ENCODE results near the gene MMS19. TPM values are rescaled to one million over a fixed set of nuclear protein-coding genes. Genes with fewer than 3 reads are reported as not detected.
"Not testable (repeated sequence)": the region's sequence is repeated elsewhere in the genome, so short reads cannot be mapped to it uniquely, and the experiment has no call there.

The MMS19 gene
- total RNA-seq, 1 donor from 2014 or later, result 85.2 TPM

- Histone ChIP-seq H3K27me3 (ENCODE audit: control insufficient read depth, insufficient read depth, low read length) (no peaks in the 10 kb centered on the region), H3K36me3 (ENCODE audit: control insufficient read depth, insufficient read depth, low read length) (no peaks in the 10 kb centered on the region), H3K4me3 (ENCODE audit: low read depth, low read length) (no peak overlapping the region)
- no peak for TF ChIP-seq CTCF (IDR thresholded peaks at IDR 0.05; ENCODE audit: insufficient read depth, low read length, poor library complexity, severe bottlenecking)
- no peak for DNase-seq (ENCODE audit: low read depth)
Measured at GRCh38 chr10:97529685-97530465, 31.7 kb upstream of the MMS19 start.

GRCh38 chr10:97528876-97529275 lies 30.7 kb upstream of the MMS19 start:
- H3K4me3 ChIP-seq (ENCODE audit: low read depth, low read length); DNase-seq (ENCODE audit: low read depth); H3K36me3 ChIP-seq (ENCODE audit: control insufficient read depth, insufficient read depth, low read length); H3K27me3 ChIP-seq (ENCODE audit: control insufficient read depth, insufficient read depth, low read length): not testable (repeated sequence)

GRCh38 chr10:97525683-97526110 lies 27.5 kb upstream of the MMS19 start:
- H3K36me3 ChIP-seq (ENCODE audit: control insufficient read depth, insufficient read depth, low read length), result no peaks in the 10 kb centered on the region
- no peak overlapping the region for H3K4me3 ChIP-seq (ENCODE audit: low read depth, low read length)
- H3K27me3 ChIP-seq (ENCODE audit: control insufficient read depth, insufficient read depth, low read length), result no peaks in the 10 kb centered on the region
- no peak for DNase-seq (ENCODE audit: low read depth)
- no peak for TF ChIP-seq CTCF (IDR thresholded peaks at IDR 0.05; ENCODE audit: insufficient read depth, low read length, poor library complexity, severe bottlenecking)

GRCh38 chr10:97525086-97525485 lies 26.9 kb upstream of the MMS19 start:
- no peak for TF ChIP-seq CTCF (IDR thresholded peaks at IDR 0.05; ENCODE audit: insufficient read depth, low read length, poor library complexity, severe bottlenecking)
- no peak for DNase-seq (ENCODE audit: low read depth)
- Histone ChIP-seq H3K36me3 (ENCODE audit: control insufficient read depth, insufficient read depth, low read length) (no peaks in the 10 kb centered on the region), H3K27me3 (ENCODE audit: control insufficient read depth, insufficient read depth, low read length) (no peaks in the 10 kb centered on the region), H3K4me3 (ENCODE audit: low read depth, low read length) (no peak overlapping the region)

GRCh38 chr10:97522937-97523336 lies 24.7 kb upstream of the MMS19 start:
- H3K27me3 ChIP-seq (ENCODE audit: control insufficient read depth, insufficient read depth, low read length), result no peaks in the 10 kb centered on the region
- no peak overlapping the region for H3K4me3 ChIP-seq (ENCODE audit: low read depth, low read length)
- DNase-seq (ENCODE audit: low read depth), result no peak
- no peaks in the 10 kb centered on the region for H3K36me3 ChIP-seq (ENCODE audit: control insufficient read depth, insufficient read depth, low read length)
- TF ChIP-seq CTCF (IDR thresholded peaks at IDR 0.05; ENCODE audit: insufficient read depth, low read length, poor library complexity, severe bottlenecking), result no peak

GRCh38 chr10:97522071-97522470 lies 23.8 kb upstream of the MMS19 start:
- H3K36me3 ChIP-seq (ENCODE audit: control insufficient read depth, insufficient read depth, low read length), result no peaks in the 10 kb centered on the region
- TF ChIP-seq CTCF (IDR thresholded peaks at IDR 0.05; ENCODE audit: insufficient read depth, low read length, poor library complexity, severe bottlenecking), result no peak
- DNase-seq (ENCODE audit: low read depth), result no peak
- no peak overlapping the region for H3K4me3 ChIP-seq (ENCODE audit: low read depth, low read length)
- no peaks in the 10 kb centered on the region for H3K27me3 ChIP-seq (ENCODE audit: control insufficient read depth, insufficient read depth, low read length)
